Measurements from ENCODE around the gene CD93.

Gene CD93

GRCh38 chr20:23060629-23061028, 25.5 kb downstream of the CD93 start:
- no peak for DNase-seq

- no peak for DNase-seq
Observed at GRCh38 chr20:23059846-23060245, 26.3 kb downstream of the CD93 start.

- DNase-seq: no peak
Observed at GRCh38 chr20:23059001-23059400, 27.1 kb downstream of the CD93 start.

GRCh38 chr20:23058240-23058639, 27.9 kb downstream of the CD93 start:
- no peak for DNase-seq

- DNase-seq: no peak
Observed at GRCh38 chr20:23052904-23053303, 33.2 kb downstream of the CD93 start.

- DNase-seq: no peak
Observed at GRCh38 chr20:23050847-23051627, 35.1 kb downstream of the CD93 start.

GRCh38 chr20:23050076-23050838, 35.9 kb downstream of the CD93 start:
- DNase-seq: no peak

- DNase-seq: no peak
Observed at GRCh38 chr20:23049201-23050075, 36.7 kb downstream of the CD93 start, which contains the start of gene THBD. TSS of gene THBD (minus strand) at chr20:23049672. CDS start at chr20:23049504, 168 bp downstream.

GRCh38 chr20:23048283-23049200, 37.6 kb downstream of the CD93 start:
- DNase-seq: no peak

- no peak for DNase-seq
Observed at GRCh38 chr20:23047738-23048214, 38.3 kb downstream of the CD93 start.

GRCh38 chr20:23047001-23047737, 39.0 kb downstream of the CD93 start:
- no peak for DNase-seq

GRCh38 chr20:23046431-23046830, 39.7 kb downstream of the CD93 start:
- no peak for DNase-seq

GRCh38 chr20:23043376-23043775, 42.7 kb downstream of the CD93 start:
- DNase-seq: no peak

- DNase-seq: no peak
Observed at GRCh38 chr20:23042270-23042669, 43.9 kb downstream of the CD93 start.

GRCh38 chr20:23039885-23040508, 46.1 kb downstream of the CD93 start:
- no peak for DNase-seq

GRCh38 chr20:23039136-23039875, 46.8 kb downstream of the CD93 start:
- no peak for DNase-seq

- DNase-seq: no peak
Observed at GRCh38 chr20:23037017-23037481, 49.1 kb downstream of the CD93 start.

GRCh38 chr20:23036371-23036770, 49.8 kb downstream of the CD93 start:
- no peak for DNase-seq

GRCh38 chr20:23035731-23036130, 50.4 kb downstream of the CD93 start:
- no peak for DNase-seq

Measured in activated CD4-positive, alpha-beta T cell treated with anti-CD3 and anti-CD28 coated beads for 1 hour (primary cell).